Endometrium (tissue), 2 donors: Measurements from ENCODE around the gene GFI1B.
A peak's percentile ranks its signal among the peaks of the same experiment; 100 is the strongest.
"Not testable (repeated sequence)": the region's sequence is repeated elsewhere in the genome, so short reads cannot be mapped to it uniquely, and the experiment has no call there.

ENCODE experiments used
- FAIRE-seq: peaks from 2 replicates; lab custom pipeline; 2012; peaks lifted over from hg19 to GRCh38; lab: Jason Lieb, UNC
- donor health status: control.
- donor health status: control.

The GFI1B gene

DNA sequence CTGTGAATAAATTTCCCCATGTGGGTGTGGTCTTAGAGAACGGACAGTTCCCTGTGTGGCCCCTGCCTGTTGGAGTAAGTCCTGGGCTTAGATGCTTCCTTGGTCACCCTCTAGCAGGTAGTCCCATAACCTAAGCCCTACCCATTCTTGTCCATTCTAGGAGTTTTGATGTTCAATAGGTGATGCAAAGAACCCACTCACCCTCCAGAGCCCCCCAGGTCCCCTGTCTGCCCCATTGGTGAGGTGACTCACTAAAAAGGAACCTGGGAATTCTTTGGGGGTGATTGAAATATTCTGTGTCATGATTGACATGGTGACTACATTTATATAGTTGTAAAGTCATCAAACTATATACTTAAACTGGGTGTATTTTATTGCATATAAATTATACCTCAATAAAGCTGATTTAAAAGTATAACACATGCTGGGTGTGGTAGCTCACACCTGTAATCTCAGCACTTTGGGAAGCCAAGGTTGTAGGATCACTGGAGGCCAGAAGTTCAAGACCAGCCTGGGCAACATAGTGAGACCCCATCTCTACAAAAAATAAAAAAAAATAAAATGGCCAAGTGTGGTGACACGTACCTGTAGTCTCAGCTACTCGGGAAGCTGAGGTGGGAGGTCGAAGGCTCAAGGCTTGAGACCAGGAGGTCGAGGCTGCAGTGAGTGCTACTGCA is 31.6 kb downstream of the GFI1B start:
- no peak for FAIRE-seq

DNA sequence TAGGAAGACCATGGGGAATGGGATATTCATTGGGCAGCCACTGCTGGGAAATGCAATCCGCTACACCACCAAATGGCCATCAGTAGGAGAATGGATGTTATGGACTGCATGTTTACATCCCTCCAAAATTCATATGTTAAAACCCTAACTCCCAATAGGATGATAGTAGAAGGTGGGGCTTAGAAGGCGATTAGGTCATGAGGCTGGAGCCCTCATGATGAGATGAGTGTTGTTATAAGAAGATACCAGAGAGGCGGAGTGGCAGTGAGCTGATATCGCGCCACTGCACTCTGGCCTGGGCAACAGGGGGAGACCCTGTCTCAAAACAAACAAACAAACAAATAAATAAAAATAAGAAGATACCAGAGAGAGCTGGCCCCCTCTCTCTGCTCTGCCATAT is 36.2 kb downstream of the GFI1B start:
- FAIRE-seq = no peak

DNA sequence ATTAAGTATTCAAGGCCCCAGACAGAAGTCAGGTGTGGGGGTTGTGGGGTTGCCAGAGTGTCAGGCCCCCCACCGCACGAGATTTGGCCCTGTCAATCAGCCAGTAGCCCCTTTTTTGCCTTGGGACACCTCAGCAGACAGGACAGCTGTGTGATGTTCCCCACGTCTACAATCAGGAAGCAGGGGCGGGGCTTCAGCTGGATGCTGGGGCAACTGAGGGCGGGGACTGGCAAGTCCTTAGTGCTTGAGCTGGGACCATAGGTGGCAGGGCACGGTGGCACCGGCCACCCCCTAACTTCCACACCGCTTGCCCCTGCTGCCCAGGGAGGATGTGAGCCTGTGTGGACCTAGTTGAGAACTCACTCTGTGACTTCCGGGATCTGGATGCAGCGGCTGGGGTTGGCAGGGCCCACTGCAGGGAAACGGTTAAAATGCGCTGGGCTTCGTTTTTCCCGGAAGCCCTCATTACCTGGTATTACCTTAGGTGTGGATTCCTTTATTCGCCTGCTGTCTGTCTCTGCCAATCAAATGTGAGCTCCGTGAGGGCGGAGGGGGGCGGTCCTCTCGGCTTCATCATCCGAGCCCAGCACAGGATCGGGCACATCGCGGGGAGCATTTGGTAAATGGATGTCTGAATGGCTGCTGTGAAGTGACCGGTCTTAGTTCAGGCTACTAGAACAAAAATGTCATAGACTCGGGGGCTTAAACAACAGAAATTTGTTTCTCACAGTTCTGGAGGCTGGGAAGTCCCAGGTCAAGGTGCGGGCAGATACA is 44.8 kb downstream of the GFI1B start:
- FAIRE-seq = no peak

DNA sequence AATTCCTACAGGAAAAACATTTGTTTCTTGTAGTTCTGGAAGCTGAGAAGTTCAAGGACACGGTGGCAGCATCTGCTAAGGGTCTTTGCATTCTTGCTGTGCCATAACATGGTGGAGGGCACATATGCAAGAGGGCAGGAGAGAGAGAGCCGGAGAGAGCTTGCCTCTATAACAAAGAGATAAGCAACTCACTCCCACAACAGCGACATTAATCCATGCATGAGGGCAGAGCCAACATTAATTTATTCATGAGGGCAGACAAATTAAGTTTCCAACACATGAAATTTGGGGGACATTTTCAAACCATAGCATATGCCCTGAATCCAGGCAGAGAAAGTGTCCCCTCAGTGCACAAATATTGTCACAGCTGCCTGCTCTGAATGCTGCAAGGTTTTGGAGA is 47.9 kb downstream of the GFI1B start:
- no peak for FAIRE-seq

DNA sequence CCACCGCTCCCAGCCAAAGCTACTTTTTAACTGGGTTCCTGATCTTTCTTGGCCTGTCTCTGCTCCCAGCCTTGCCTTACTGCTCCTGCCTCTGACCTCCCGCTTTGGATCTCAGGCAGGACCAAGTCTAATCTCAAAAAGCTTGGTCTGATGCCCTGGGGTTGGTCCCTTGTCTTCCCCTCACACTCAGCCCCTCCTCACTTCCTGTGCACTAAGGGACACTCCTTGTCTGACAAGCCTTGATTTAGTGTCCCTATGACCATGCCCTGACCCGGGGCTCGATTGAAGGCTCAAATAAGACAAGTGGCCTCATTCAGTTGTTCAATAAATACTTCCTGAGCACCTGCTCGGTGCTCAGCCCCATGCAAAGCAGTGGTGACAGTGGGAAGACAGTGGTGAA is 48.6 kb downstream of the GFI1B start:
- no peak for FAIRE-seq

DNA sequence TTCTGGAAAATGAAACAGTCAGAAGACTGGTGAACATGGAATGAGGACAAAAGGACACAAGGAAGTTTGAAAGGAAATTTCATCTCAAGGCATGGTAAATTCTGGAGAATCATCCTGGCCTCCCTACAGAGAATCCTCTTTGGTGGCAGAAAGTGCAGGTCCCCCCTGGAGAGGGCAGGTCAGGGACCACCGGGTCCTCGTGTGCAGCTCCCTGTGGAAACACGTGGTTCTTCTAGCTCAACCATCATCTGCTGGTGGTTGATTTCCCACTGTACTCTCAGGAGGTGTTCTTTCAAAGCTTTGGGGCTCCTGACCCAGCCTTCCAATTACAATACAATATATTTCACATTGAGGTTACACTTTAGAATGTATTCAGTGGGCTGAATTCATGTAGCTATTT is 49.7 kb downstream of the GFI1B start:
- no peak for FAIRE-seq

DNA sequence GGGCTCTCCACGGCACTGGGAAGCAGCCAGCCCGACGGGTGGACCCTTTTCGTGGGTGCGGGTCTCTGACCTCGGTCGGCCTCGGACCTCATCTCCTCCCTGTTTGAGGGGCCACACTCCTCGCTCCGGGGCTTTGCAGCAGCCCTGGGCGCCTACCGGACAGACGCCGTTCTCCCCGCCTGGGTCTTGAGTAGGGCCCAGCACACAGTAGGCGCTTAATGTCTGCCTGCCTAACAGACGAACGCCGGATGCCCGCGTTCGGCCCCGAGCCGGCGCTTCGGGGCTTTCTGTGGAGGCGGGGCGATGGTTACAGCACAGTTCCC is 51.5 kb downstream of the GFI1B start:
- FAIRE-seq = no peak

DNA sequence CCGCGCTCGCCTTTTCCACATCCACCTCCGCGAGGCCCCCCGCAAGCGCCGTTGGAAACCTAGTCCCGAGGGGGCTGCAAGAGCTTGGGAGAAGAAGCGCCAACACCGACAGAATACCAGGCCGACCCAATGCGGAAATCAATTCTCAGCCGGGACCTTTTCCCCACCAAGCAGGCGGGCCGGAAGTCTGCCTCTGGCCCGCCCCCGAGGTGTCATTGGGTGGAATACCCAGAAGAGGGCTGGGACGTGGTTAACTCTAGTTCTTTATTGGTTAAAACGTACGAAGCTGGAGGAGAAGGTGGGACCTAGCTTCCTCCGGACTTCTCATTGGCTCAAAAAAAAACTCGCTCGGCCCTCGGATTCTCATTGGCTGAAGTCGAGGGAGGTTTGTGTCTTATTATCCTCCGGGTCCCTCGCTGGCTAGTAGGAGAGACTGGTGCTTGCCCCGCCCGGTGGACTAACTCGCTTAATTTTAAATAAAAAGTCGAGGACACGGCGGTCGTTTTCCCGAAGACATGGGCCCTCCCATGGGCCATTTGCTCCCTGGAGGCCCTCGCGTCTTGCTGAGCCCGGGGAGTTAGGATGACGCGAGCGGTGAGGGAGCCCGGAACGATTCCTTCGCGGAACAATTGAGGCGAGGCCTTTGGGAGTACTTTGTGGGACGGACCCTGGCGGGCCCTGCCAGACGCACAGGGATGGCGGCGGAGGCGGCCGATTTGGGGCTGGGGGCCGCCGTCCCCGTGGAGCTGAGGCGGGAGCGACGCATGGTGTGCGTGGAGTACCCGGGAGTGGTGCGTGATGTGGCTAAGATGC is 52.0 kb downstream of the GFI1B start, which contains the start of gene GTF3C5:
TSS of gene GTF3C5 (plus strand) at position 681 of the 813 bp plus-strand sequence. CDS start at position 696, 15 bp downstream.
- peak; percentile 98 for FAIRE-seq

DNA sequence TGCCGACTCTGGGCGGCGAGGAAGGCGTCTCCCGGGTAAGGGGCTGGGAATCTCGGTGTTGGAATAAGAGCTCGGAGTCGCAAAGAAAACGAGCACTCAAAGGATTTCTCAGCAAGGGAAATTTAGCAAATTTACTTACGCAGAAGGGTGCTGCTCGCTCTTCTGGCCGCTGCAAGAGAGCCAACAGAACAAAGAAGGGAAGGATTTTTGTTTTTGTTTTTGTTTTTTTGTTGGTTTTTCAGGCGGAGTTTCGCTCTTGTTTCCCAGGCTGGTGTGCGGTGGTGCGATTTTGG is 52.6 kb downstream of the GFI1B start:
- FAIRE-seq = no peak

DNA sequence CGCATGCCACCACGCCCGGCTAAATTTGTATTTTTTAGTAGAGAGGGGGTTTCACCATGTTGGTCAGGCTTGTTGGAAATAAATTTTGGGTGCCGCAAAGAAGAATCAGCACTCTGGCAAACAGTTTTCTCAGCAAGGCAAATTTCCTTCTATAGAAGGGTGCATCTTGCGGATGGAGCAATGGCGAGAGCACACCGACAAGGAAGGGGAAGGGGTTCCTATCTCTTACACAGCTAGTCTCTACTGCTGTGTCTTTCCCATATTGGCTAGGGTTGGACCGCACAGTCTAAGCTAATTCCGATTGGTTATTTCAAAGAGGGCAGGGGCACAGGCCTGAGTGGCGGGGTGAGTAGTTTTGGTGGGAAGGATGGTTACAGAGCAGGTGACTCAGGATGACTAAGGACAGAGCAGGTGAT is 53.0 kb downstream of the GFI1B start:
- no peak for FAIRE-seq

DNA sequence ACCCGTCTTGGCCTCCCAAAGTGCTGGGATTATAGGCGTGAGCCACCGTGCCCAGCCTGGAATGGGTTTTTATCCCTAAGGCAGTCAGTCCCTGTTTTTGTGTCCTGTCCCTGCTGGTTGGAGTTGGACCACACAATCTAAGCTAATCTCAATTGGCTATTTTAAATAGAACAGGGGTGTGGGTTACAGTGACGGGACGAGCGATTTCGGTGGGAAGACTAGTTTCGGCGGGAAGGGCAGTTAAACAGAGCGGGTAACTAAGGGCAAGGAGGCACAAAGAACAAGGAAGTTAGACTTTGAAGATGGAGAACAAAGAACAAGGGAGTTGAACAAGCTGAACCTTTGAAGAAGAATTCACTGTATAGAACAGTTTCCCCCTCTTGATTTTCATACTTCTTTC is 53.7 kb downstream of the GFI1B start:
- FAIRE-seq = no peak

DNA sequence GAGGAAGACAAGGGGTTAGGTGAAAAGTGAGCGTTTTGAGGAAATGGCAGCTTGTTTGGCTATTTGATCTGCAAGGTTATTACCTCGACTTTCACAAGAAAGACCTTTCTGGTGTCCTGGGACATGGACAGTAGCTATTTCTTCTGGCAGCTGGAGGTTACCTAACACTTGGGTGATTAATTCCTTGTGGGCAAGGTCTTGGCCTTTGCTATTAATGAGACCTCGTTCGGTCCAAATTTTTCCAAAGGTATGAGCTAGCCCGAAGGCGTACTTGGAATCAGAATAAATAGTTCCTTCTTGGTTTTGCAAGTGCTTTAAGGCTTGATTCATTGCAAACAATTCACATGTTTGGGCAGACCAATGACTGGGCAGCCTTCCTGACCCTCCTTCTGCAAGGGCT is 57.2 kb downstream of the GFI1B start:
- no peak for FAIRE-seq

DNA sequence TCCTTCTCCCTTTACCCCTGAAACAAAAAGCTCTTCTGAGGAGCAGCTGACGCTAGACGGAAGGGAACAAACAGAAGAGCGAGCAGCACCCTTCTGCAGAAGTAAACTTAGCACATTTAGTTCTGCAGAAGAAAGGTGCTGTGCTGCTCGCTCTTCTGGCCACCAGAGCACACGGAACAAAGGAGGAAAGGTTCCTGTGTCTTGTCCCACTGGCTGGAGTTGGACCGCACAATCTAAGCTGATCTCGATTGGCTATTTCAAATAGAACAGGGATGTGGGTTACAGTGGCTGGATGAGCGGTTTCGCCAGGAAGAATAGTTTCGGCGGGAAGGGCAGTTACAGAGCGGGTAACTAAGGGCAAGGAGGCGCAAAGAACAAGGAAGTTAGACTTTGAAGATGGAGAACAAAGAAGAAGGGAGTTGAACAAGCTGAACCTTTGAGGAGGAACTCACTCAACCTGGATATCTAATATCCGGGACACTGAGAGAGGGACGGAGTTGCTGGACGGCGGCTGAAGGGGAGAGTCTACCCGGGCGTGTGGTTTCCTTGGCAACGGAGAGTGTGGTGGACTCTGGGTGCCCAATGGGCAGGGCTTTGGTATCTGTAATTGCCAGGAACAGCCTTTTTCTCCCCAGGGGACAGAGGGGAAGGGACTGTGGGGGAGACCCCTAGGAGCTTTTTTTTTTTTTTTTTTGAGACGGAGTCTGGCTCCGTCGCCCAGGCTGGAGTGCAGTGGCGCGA is 59.5 kb downstream of the GFI1B start:
- no peak for FAIRE-seq

DNA sequence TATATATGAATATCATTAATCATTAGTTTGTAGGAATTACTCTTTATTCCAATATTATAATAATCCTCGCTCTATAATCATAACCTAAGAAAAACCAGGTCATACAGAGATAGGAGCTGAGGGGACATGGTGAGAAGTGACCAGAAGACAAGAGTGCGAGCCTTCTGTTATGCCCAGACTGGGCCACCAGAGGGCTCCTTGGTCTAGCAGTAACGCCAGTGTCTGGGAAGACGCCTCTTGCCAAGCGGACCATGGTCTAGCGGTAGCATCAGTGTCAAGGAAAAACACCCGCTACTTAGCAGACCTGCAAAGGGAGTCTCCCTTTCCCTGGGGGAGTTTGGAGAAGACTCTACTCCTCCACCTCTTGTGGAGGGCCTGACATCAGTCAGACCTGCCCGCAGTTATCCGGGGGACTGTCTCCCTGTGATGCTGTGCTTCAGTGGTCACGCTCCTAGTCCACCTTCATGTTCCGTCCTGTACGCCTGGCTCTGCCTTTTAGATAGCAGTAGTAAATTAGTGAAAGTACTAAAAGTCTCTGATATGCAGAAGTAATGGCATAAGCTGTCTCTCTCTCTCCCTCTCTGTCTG is 62.5 kb downstream of the GFI1B start:
- FAIRE-seq = not testable (repeated sequence)
